ENCODE measurements around the gene ITGB1BP1. TPM values are rescaled to one million over a fixed set of nuclear protein-coding genes. Genes with fewer than 3 reads are reported as not detected.

ITGB1BP1 gene
- total and polyA plus RNA-seq, 8 donors = 71.5 to 89.2 (median 79.2) TPM

DNA sequence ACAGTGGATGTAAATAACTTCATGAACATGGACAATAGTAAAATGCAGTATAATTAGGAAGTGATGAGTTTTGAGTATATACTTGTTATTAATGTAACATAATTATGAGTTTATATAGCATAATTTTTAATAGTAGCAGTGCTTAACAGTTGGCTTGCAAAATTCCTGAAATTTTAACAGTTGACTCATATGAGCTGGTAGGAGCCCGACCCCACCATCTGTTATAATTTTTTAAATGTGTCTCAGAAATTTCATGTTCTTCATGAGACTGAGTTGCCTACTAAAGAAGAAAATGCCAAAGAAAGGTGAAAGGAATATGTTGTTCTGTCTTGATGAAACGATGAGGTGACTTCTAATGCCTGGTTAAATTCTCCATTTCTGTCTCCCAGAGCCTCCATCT, 62.6 kb downstream of the ITGB1BP1 start:
- TF ChIP-seq, protein P1, sequence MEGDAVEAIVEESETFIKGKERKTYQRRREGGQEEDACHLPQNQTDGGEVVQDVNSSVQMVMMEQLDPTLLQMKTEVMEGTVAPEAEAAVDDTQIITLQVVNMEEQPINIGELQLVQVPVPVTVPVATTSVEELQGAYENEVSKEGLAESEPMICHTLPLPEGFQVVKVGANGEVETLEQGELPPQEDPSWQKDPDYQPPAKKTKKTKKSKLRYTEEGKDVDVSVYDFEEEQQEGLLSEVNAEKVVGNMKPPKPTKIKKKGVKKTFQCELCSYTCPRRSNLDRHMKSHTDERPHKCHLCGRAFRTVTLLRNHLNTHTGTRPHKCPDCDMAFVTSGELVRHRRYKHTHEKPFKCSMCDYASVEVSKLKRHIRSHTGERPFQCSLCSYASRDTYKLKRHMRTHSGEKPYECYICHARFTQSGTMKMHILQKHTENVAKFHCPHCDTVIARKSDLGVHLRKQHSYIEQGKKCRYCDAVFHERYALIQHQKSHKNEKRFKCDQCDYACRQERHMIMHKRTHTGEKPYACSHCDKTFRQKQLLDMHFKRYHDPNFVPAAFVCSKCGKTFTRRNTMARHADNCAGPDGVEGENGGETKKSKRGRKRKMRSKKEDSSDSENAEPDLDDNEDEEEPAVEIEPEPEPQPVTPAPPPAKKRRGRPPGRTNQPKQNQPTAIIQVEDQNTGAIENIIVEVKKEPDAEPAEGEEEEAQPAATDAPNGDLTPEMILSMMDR (IDR thresholded peaks at IDR 0.05) = no peak
- DNase-seq = no peak
- no peak overlapping the region for H3K27ac ChIP-seq
- no peaks in the 10 kb centered on the region for H3K9me3 ChIP-seq
- H3K27me3 ChIP-seq = no peaks in the 10 kb centered on the region
- intact Hi-C loops (cut with DNase I) = no loop called here
- no peak overlapping the region for H3K4me3 ChIP-seq
- peaks cover 0 to 37% of the 10 kb centered on the region in 2 donors for H3K36me3 ChIP-seq
- no peak for ATAC-seq
- H3K4me1 ChIP-seq = no peaks in the 10 kb centered on the region

GRCh38 chr2:9360110-9360509, 63.2 kb downstream of the ITGB1BP1 start:
- Histone ChIP-seq H3K4me3 (no peak overlapping the region), H3K36me3 (peaks cover 0 to 37% of the 10 kb centered on the region in 2 donors), H3K4me1 (no peaks in the 10 kb centered on the region), H3K27me3 (no peaks in the 10 kb centered on the region), H3K27ac (no peak overlapping the region), H3K9me3 (no peaks in the 10 kb centered on the region)
- ATAC-seq (no peak), DNase-seq (no peak)
- intact Hi-C loops (cut with DNase I) = no loop called here
- TF ChIP-seq, protein P1 (IDR thresholded peaks at IDR 0.05) = no peak

GRCh38 chr2:9359463-9359862, 63.9 kb downstream of the ITGB1BP1 start:
- H3K27ac ChIP-seq = no peak overlapping the region
- H3K36me3 ChIP-seq = peaks cover 0 to 37% of the 10 kb centered on the region in 2 donors
- DNase-seq = no peak
- no peak overlapping the region for H3K4me3 ChIP-seq
- no peaks in the 10 kb centered on the region for H3K4me1 ChIP-seq
- TF ChIP-seq, protein P1 (IDR thresholded peaks at IDR 0.05) = no peak
- no peak for ATAC-seq
- H3K9me3 ChIP-seq = no peaks in the 10 kb centered on the region
- no peaks in the 10 kb centered on the region for H3K27me3 ChIP-seq
- intact Hi-C loops (cut with DNase I) = no loop called here

- intact Hi-C loops (cut with DNase I) = no loop called here
- Histone ChIP-seq H3K9me3 (no peaks in the 10 kb centered on the region), H3K4me3 (no peak overlapping the region), H3K4me1 (no peaks in the 10 kb centered on the region), H3K36me3 (peaks cover 0 to 37% of the 10 kb centered on the region in 2 donors), H3K27me3 (no peaks in the 10 kb centered on the region), H3K27ac (no peak overlapping the region)
- DNase-seq = no peak
- TF ChIP-seq, protein P1 (IDR thresholded peaks at IDR 0.05) = no peak
- no peak for ATAC-seq
Observed at GRCh38 chr2:9358846-9359245, 64.5 kb downstream of the ITGB1BP1 start.

DNA sequence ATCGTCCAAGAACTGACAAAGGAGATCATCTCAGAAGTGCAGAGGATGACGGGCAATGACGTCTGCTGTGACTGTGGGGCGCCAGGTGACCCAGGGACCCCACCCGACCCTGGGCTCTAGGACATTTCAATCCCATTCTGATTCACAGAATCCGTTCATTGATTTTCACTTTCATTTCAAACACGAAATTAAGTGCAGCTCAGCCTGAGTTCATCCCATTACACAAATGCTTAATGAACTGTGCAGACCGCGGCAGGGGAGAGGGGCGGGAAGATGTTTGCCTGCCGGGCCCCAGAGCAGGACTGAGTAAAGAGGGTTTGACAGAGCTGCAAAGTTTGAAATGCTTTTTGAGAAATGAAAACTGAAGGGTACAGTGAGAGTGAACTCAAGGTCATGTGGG, 67.1 kb downstream of the ITGB1BP1 start:
- intact Hi-C loops (cut with DNase I) = no loop called here
- no peaks in the 10 kb centered on the region for H3K4me1 ChIP-seq
- H3K4me3 ChIP-seq = no peak overlapping the region
- peaks cover 0 to 40% of the 10 kb centered on the region in 2 donors for H3K36me3 ChIP-seq
- ATAC-seq (no peak), DNase-seq (no peak)
- no peaks in the 10 kb centered on the region for H3K9me3 ChIP-seq
- TF ChIP-seq, protein P1 (IDR thresholded peaks at IDR 0.05) = no peak
- no peak overlapping the region for H3K27ac ChIP-seq
- H3K27me3 ChIP-seq = no peaks in the 10 kb centered on the region

All from left lung (tissue), 10 donors.